Activated CD8-positive, alpha-beta T cell treated with anti-CD3 and anti-CD28 coated beads for 36 hours (primary cell): ENCODE results near the gene HOXC11. TPM values are rescaled to one million over a fixed set of nuclear protein-coding genes. Genes with fewer than 3 reads are reported as not detected.

Experiments used
- ATAC-seq: fragments of 200-7000 bp; cut with Tn5 transposase; one replicate; pipeline ENCODE4 v1.10.0; 2021; ENCODE audit warnings: mild to moderate bottlenecking, moderate library complexity
- CTCF ChIA-PET: fragments of 350-600 bp; sonication (Branson Sonifier 250); formaldehyde crosslinking; loops from one replicate; lab custom pipeline; 2021; ENCODE audit warnings: antibody characterized with exemption; lab: Charles Lee
- POLR2A ChIA-PET: fragments of 350-600 bp; sonication (Branson Sonifier 250); formaldehyde crosslinking; loops from one replicate; lab custom pipeline; 2021; ENCODE audit warnings: antibody characterized with exemption; lab: Charles Lee
- DNase-seq: peaks from one replicate; pipeline ENCODE4 v3.0.0-alpha.2; 2020
- H3K27ac Mint-ChIP-seq: one replicate; pipeline ENCODE4 v1.8.0; 2021; ENCODE audit warnings: mild to moderate bottlenecking, mixed read lengths
- H3K27me3 Mint-ChIP-seq: one replicate; pipeline ENCODE4 v1.8.0; 2021; ENCODE audit warnings: mixed read lengths
- H3K36me3 Mint-ChIP-seq: one replicate; pipeline ENCODE4 v1.8.0; 2021; ENCODE audit warnings: low read depth, mixed read lengths
- H3K4me1 Mint-ChIP-seq: one replicate; pipeline ENCODE4 v1.8.0; 2021; ENCODE audit warnings: low read depth, mixed read lengths
- H3K4me3 Mint-ChIP-seq: one replicate; pipeline ENCODE4 v1.8.0; 2021; ENCODE audit warnings: mild to moderate bottlenecking, moderate library complexity, mixed read lengths
- H3K9me3 Mint-ChIP-seq: one replicate; pipeline ENCODE4 v1.8.0; 2021; ENCODE audit warnings: mixed read lengths
- CTCF ChIP-seq: fragments of 200-600 bp; IDR thresholded peaks from one replicate; pipeline ENCODE4 v1.8.0; 2022; ENCODE audit warnings: antibody characterized with exemption, mild to moderate bottlenecking
- intact Hi-C: fragments of 100-400 bp; cut with micrococcal nuclease; formaldehyde crosslinking; loops from one replicate; pipeline ENCODE4 v1.10.0; 2022
- total RNA-seq, 2 experiments: library from RNA; stranded (reverse); gene quantifications; one replicate each; pipeline ENCODE4 v1.2.3, GENCODE V29; 2021

The HOXC11 gene
- total RNA-seq, 2 experiments from 2014 or later = not detected

GRCh38 chr12:53935383-53936341 lies 37.3 kb upstream of the HOXC11 start:
- no peaks in the 10 kb centered on the region for H3K9me3 Mint-ChIP-seq
- ChIA-PET CTCF (no interaction called here), POLR2A (no interaction called here)
- no peaks in the 10 kb centered on the region for H3K36me3 Mint-ChIP-seq
- no peak for TF ChIP-seq CTCF
- peaks cover 4% of the 10 kb centered on the region for H3K4me1 Mint-ChIP-seq
- DNase-seq (no peak), ATAC-seq (no peak)
- no peak overlapping the region for H3K4me3 Mint-ChIP-seq
- intact Hi-C loops = loop anchor here (5.0 kb wide), 1 partner anchor 37 kb away; the partner anchor contains the start of genes HOTAIR and HOXC11
- H3K27ac Mint-ChIP-seq = no peak overlapping the region
- H3K27me3 Mint-ChIP-seq = peaks cover 77% of the 10 kb centered on the region

- no peak for TF ChIP-seq CTCF
- peaks cover 4% of the 10 kb centered on the region for H3K4me1 Mint-ChIP-seq
- no peak overlapping the region for H3K27ac Mint-ChIP-seq
- no peaks in the 10 kb centered on the region for H3K9me3 Mint-ChIP-seq
- ChIA-PET CTCF (interaction anchor here (2.1 kb wide), 1 partner anchor 191 kb away, joined by 6 read pairs; no protein-coding TSS in a partner anchor), POLR2A (interaction anchor here (1.5 kb wide), 1 partner anchor 9 kb away, joined by 3 read pairs; no protein-coding TSS in a partner anchor)
- H3K36me3 Mint-ChIP-seq = no peaks in the 10 kb centered on the region
- H3K27me3 Mint-ChIP-seq = peaks cover 81% of the 10 kb centered on the region
- no peak overlapping the region for H3K4me3 Mint-ChIP-seq
- intact Hi-C loops = loop anchor here (5.0 kb wide), 1 partner anchor 35 kb away; the partner anchor contains the start of genes HOTAIR and HOXC11
- DNase-seq (no peak), ATAC-seq (no peak)
These were observed 35.8 kb upstream of the HOXC11 start for GRCh38 chr12:53937099-53937498.

- H3K27me3 Mint-ChIP-seq = peaks cover 79% of the 10 kb centered on the region
- no peak overlapping the region for H3K27ac Mint-ChIP-seq
- H3K4me1 Mint-ChIP-seq = peaks cover 4% of the 10 kb centered on the region
- no peaks in the 10 kb centered on the region for H3K9me3 Mint-ChIP-seq
- DNase-seq = no peak
- no peaks in the 10 kb centered on the region for H3K36me3 Mint-ChIP-seq
- intact Hi-C loops = loop anchor here (5.0 kb wide), 1 partner anchor 35 kb away; the partner anchor contains the start of genes HOTAIR and HOXC11
- ChIA-PET CTCF (interaction anchor here (1.1 to 2.1 kb wide), 3 partner anchors 47 to 191 kb away, joined by 3 to 6 read pairs (median 4); partner anchors contain the start of gene HOXC10), POLR2A (interaction anchor here (1.5 kb wide), 1 partner anchor 8 kb away, joined by 3 read pairs; no protein-coding TSS in a partner anchor)
- H3K4me3 Mint-ChIP-seq = no peak overlapping the region
- no peak for ATAC-seq
- no peak for TF ChIP-seq CTCF
These were observed 35.2 kb upstream of the HOXC11 start for GRCh38 chr12:53937596-53938325.

- CTCF ChIA-PET = interaction anchor here (1.1 to 2.1 kb wide), 3 partner anchors 47 to 192 kb away, joined by 3 to 6 read pairs (median 4); partner anchors contain the start of gene HOXC10
- Mint-ChIP-seq H3K9me3 (no peaks in the 10 kb centered on the region), H3K4me3 (no peak within 1 kb of the TSS), H3K27me3 (peaks cover 78% of the 10 kb centered on the region), H3K4me1 (peaks cover 4% of the 10 kb centered on the region), H3K36me3 (no peaks in the 10 kb centered on the region), H3K27ac (no peak within 1 kb of the TSS)
- DNase-seq (peak; percentile 54), ATAC-seq (peak; percentile 56)
- intact Hi-C loops = loop anchor here (5.0 kb wide), 1 partner anchor 34 kb away; the partner anchor contains the start of genes HOTAIR and HOXC11
- POLR2A ChIA-PET = no interaction called here
- no peak for TF ChIP-seq CTCF
These were observed 34.4 kb upstream of the HOXC11 start, which contains the start of gene HOXC13 for GRCh38 chr12:53938326-53939140. Gene HOXC13, plus strand, starts transcription at chr12:53938831. Its CDS starts 76 bp downstream, at chr12:53938907.
